OCI-M2 (cell line): Measurements from ENCODE around the gene KIAA0232.
"Not testable (repeated sequence)": the region's sequence is repeated elsewhere in the genome, so short reads cannot be mapped to it uniquely, and the experiment has no call there.

Source experiments
- DNase-seq: peaks from one replicate; lab custom pipeline; 2025; ENCODE audit not compliant: unreplicated experiment; lab: John Stamatoyannopoulos, UW

Gene KIAA0232

GRCh38 chr4:6877067-6877466 lies 94.5 kb downstream of the KIAA0232 start:
- no peak for DNase-seq

- DNase-seq, result no peak
Measured at GRCh38 chr4:6878451-6879059, 96.0 kb downstream of the KIAA0232 start.

- DNase-seq, result no peak
Measured at GRCh38 chr4:6880691-6881090, 98.2 kb downstream of the KIAA0232 start.

GRCh38 chr4:6881908-6882307 lies 99.4 kb downstream of the KIAA0232 start:
- no peak for DNase-seq

- no peak for DNase-seq
Measured at GRCh38 chr4:6884341-6884870, 101.9 kb downstream of the KIAA0232 start.

GRCh38 chr4:6885953-6886557 lies 103.5 kb downstream of the KIAA0232 start:
- DNase-seq, result no peak

GRCh38 chr4:6886886-6887285 lies 104.4 kb downstream of the KIAA0232 start:
- DNase-seq, result no peak

- DNase-seq, result no peak
Measured at GRCh38 chr4:6887591-6888371, 105.3 kb downstream of the KIAA0232 start.

GRCh38 chr4:6888506-6889071 lies 106.1 kb downstream of the KIAA0232 start:
- no peak for DNase-seq

- DNase-seq, result no peak
Measured at GRCh38 chr4:6889101-6889735, 106.7 kb downstream of the KIAA0232 start.

- no peak for DNase-seq
Measured at GRCh38 chr4:6889736-6890324, 107.3 kb downstream of the KIAA0232 start.

- DNase-seq, result no peak
Measured at GRCh38 chr4:6890358-6890757, 107.8 kb downstream of the KIAA0232 start.

- DNase-seq, result not testable (repeated sequence)
Measured at GRCh38 chr4:6890971-6891370, 108.4 kb downstream of the KIAA0232 start.

GRCh38 chr4:6891436-6892170 lies 109.1 kb downstream of the KIAA0232 start:
- DNase-seq, result no peak

- no peak for DNase-seq
Measured at GRCh38 chr4:6892190-6892908, 109.8 kb downstream of the KIAA0232 start.

- no peak for DNase-seq
Measured at GRCh38 chr4:6892909-6893202, 110.3 kb downstream of the KIAA0232 start.

- no peak for DNase-seq
Measured at GRCh38 chr4:6893449-6894085, 111.0 kb downstream of the KIAA0232 start.

- no peak for DNase-seq
Measured at GRCh38 chr4:6894086-6894478, 111.6 kb downstream of the KIAA0232 start.
